ENCODE results near the gene PDZD2.

DNA sequence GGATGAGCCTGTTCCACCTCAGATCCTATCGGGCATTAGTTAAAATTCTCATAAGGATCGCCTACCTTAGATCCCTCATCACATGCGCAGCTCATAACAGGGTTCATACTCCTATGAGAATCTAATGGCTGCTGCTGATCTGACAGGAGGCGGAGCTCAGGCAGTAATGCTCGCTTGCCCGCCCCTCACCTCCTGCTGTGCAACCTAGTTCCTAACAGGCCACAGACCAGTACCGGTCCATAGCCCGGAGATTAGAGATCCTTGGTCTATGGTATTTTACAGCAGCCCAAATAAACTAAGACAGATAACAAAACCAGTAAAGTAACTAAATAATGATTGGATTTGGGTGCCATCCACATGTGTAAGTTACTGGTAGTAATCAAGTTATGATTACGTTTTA is 517.7 kb downstream of the PDZD2 start:
- TF ChIP-seq, protein P1, sequence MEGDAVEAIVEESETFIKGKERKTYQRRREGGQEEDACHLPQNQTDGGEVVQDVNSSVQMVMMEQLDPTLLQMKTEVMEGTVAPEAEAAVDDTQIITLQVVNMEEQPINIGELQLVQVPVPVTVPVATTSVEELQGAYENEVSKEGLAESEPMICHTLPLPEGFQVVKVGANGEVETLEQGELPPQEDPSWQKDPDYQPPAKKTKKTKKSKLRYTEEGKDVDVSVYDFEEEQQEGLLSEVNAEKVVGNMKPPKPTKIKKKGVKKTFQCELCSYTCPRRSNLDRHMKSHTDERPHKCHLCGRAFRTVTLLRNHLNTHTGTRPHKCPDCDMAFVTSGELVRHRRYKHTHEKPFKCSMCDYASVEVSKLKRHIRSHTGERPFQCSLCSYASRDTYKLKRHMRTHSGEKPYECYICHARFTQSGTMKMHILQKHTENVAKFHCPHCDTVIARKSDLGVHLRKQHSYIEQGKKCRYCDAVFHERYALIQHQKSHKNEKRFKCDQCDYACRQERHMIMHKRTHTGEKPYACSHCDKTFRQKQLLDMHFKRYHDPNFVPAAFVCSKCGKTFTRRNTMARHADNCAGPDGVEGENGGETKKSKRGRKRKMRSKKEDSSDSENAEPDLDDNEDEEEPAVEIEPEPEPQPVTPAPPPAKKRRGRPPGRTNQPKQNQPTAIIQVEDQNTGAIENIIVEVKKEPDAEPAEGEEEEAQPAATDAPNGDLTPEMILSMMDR (IDR thresholded peaks at IDR 0.05) = no peak
- no peak for TF ChIP-seq ZFX (IDR thresholded peaks at IDR 0.05; ENCODE audit: borderline replicate concordance)

Data from 22Rv1 (cell line).